HG02678 (cell line): Measurements from ENCODE around the gene GPR155.

Source experiments
- ATAC-seq: cut with Tn5 transposase; IDR thresholded peaks from one replicate; pipeline ENCODE4 v1.9.1; 2021; ENCODE audit warnings: mild to moderate bottlenecking, moderate library complexity; ENCODE audit not compliant: unreplicated experiment

The GPR155 gene

DNA sequence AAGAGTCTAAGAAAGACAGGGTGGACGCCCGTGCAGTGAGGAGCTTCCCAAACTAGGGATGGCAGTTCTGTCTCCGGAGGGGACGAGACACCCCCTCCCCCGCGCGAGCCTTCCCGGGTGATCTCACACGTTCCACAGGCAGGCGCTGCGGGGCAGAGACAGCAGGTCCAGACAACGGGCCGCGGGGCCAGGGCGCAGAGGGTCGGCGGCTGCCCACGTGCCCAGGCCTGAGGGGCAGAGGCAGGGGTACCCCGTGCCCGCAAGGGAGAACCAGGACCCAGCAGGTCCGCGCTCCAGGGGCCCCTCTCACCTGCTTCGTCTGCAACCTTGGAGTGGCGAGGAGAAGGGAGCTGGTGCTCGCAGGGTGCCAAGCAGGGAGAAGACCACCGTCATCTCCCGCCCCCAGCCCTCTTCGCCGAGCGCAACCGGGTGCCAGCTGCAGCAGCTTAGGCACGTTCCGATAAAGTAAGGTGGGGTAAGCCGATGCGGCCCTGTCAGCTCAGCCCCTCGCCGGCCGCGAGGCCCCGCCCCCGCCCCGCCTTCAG, at the start of gene GPR155:
GPR155 (minus strand) TSS at position 467 of the 545 bp plus-strand sequence. CDS start 5,073 bp downstream, outside the sequence.
- ATAC-seq = peak; percentile 34

DNA sequence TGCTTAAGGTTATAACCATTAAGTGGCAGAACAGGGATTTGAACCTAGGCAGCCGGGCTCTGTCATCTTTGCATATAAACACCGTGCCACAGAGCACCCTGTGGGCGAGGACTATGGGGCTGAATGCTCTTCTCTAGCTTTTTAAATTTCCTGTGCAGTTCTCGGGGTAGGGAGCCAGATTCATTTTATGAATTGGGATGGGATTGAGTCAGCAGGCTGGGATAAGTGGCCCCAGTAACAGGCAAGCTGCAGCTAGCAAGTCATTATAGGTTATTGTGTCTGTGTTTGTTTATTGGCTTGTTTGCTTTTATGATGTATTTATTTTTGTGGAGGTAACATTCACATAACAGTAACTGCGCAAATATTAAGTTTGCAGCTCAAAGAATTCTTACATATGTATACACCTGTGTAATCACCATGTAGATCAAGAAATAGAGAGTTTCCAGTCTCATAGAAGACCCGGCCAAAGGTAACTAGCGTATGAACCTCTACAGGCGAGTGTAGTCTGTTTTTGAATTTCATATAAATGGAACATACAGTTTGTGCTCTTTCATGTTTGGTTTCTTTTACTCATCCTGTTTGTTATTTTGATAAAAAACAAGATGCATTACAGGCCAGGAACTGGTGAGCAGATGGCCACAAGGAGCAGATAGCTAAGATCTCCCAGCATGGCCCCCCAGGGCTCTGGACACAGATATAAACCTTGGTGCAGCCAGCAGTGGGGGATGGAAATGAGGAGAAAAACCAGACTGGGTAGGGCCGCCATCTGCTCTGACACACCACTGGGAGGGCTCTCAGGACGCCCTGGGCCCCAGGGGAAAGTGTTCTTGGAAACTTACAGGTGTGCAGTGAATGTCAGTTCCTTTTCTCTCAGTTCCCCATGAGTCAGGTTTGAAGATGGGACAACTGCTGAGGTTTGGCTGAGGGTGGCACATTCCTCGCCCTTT, 49.2 kb upstream of the GPR155 start:
- ATAC-seq = peak; percentile 55

- no peak for ATAC-seq
Observed at GRCh38 chr2:174535083-174535482, 48.3 kb upstream of the GPR155 start.

- no peak for ATAC-seq
Observed at GRCh38 chr2:174529916-174530315, 43.1 kb upstream of the GPR155 start.

- ATAC-seq = no peak
Observed at GRCh38 chr2:174527959-174528358, 41.1 kb upstream of the GPR155 start.

GRCh38 chr2:174527101-174527721, 40.4 kb upstream of the GPR155 start:
- ATAC-seq = no peak

- ATAC-seq = no peak
Observed at GRCh38 chr2:174524527-174524926, 37.7 kb upstream of the GPR155 start.

DNA sequence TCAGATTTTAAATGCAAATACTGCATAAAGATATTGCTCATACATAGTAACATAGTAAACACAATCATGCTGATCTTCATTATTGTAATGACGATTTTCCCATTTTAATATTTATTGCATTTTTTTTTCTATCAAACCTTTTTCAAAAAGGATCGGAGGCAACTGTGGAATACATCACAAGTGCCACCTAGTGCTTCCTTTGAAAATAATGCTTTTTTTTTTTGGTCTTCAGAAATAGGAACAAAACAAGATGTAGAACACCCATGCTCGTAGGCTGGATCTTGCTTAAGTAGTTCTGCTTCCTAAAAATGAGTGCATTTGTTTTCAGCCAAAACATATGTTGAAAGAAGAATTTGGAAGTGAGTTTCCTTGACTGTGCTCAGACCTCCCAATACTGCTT, 35.7 kb upstream of the GPR155 start:
- ATAC-seq = no peak

DNA sequence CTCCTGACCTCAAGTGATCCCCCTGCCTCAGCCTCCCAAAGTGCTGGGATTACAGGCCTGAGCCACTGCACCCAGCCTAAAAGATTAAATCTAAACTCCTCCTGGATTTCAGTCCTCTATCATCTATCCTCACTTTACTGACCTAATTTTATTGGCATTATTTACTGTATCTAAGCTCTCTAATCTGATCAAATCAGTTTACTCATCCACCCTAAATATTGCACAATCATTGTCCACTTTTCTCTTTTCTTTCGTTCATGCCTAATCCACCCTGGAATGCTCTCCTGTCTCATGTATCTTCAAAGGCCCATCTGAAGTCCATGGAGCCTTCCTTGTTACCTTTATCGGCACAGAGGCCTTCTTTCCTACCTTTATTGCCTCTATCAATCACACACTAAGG, 31.6 kb upstream of the GPR155 start:
- no peak for ATAC-seq

DNA sequence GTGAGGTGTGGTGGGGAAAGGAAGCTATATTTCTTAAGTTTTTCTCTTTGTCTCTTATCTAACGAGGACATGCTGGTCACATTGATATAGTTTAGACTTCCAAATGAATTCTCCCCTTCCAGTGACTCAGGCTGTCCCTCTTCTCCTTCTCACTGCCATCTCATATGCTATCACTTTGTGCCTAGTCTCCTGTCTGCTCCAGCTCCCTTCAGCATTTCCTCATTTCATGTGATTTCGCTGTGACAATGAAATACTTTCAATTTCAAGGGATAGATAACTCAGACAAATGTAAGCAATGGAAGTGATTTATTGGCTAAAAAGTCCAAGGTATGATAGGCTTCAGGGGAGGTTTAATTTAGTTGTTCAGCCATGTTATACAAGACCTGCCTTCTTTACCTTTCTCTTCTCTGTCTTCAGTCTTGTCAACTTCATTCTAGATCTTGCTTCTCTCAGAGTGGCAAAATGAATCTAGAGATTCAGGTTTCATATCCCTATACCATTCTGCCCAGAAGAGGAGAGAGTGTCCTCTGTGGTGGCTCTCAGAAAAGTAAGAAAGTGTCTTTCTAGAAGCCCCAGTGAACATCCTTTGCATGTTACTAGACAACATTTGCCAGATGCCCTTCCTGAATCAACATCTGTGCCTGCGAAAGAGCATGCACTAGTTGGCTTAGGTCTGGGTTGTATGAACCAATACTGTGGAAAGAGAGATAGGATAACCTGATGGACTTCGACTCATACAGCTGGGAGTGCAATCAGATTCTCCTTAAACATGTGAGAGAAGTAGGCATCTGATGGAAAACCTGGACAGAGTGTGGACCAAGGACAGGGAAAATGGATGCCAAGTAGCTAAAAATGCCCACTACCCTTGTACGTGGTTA, 29.9 kb upstream of the GPR155 start:
- ATAC-seq = no peak

GRCh38 chr2:174512345-174512744, 25.5 kb upstream of the GPR155 start:
- ATAC-seq = no peak

GRCh38 chr2:174511580-174512260, 24.9 kb upstream of the GPR155 start:
- ATAC-seq = no peak

- no peak for ATAC-seq
Observed at GRCh38 chr2:174510583-174511189, 23.9 kb upstream of the GPR155 start.

DNA sequence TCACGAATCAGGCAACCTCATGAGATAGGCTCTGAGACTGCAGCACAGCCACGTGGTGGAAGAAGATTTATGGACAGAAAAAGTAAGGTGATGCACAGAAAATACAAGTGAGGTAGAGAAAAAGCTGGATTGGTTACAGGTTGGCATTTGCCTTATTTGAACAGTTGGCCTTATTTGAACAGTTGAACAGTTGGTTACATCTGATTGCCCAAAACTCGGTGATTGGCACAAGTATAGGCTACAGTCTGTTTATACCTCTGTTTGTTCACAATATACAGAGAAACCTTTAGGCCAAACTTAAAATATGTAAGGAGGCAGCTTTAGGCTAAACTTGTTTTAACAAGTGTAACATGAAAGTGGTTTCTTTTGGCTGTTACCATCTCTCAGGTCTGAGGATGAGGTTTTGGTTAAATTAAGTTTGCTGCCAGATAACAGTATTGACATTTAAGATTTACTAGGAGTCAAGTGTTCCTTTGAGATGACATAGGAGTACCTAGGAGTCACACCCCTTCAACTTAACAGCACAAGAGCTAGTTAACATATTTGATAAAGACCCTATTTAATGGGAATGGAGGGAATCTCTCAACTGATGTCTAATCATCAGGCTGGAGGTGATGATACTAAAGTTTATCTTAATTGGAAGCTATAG, 16.5 kb upstream of the GPR155 start:
- no peak for ATAC-seq

- no peak for ATAC-seq
Observed at GRCh38 chr2:174499371-174499770, 12.5 kb upstream of the GPR155 start.

- ATAC-seq = no peak
Observed at GRCh38 chr2:174495365-174496012, 8.7 kb upstream of the GPR155 start.

DNA sequence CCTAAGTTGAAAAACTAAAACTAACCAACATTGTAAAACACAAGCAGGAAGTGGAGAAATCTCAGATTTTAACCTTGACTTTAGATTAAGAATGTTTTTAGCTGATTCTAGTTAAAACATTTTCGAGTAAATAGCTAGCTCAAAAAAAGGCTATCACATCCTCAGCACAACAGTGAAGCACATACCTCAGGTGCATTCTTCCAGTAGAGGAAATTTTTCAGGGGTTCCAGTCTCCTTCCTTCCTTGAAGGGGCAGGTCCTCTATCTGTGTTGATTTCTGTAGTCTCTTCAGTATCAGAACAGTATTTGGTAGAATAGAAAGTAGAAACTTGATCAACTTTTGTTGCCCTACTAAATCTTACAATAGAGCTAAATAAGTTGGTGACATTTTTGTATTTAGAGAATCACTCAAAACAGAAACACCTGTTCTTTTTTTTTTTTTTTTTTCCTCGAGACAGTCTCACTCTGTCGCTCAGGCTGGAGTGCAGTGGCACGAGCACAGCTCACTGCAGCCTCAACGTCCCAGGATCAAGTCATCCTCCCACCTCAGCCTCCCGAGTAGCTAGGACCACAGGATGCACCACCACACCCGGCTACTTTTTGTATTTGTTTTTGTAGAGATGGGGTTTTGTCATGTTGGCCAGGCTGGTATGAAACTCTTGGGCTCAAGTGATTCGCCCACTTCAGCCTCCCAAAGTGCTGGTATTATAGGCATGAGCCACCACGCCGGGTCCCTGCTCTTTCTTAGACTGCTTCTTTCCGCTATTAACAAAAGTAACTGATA, 6.9 kb upstream of the GPR155 start:
- peak; percentile 37 for ATAC-seq

- ATAC-seq = peak; percentile 96
Observed at GRCh38 chr2:174492963-174493431, 6.2 kb upstream of the GPR155 start.
